IPS-15b (cell line): ENCODE measurements around the gene FAAP100.

ENCODE experiments used
- H3K27me3 ChIP-seq: one replicate; pipeline ENCODE4 v1.6.1; 2013; ENCODE audit warnings: low read length; ENCODE audit not compliant: control insufficient read depth, insufficient read depth
- H3K36me3 ChIP-seq: one replicate; pipeline ENCODE4 v1.6.1; 2013; ENCODE audit warnings: low read length; ENCODE audit not compliant: control insufficient read depth, insufficient read depth
- H3K4me1 ChIP-seq: one replicate; pipeline ENCODE4 v1.6.1; 2013; ENCODE audit warnings: mild to moderate bottlenecking, low read length; ENCODE audit not compliant: control insufficient read depth, insufficient read depth
- H3K4me3 ChIP-seq: one replicate; pipeline ENCODE4 v1.5.1; 2013; ENCODE audit warnings: low read depth, low read length
- H3K9ac ChIP-seq: one replicate; pipeline ENCODE4 v1.6.1; 2013; ENCODE audit warnings: low read depth, mild to moderate bottlenecking, low read length
- H3K9me3 ChIP-seq: one replicate; pipeline ENCODE4 v1.6.1; 2013; ENCODE audit warnings: mild to moderate bottlenecking, low read length; ENCODE audit not compliant: control insufficient read depth, insufficient read depth

The FAAP100 gene

DNA sequence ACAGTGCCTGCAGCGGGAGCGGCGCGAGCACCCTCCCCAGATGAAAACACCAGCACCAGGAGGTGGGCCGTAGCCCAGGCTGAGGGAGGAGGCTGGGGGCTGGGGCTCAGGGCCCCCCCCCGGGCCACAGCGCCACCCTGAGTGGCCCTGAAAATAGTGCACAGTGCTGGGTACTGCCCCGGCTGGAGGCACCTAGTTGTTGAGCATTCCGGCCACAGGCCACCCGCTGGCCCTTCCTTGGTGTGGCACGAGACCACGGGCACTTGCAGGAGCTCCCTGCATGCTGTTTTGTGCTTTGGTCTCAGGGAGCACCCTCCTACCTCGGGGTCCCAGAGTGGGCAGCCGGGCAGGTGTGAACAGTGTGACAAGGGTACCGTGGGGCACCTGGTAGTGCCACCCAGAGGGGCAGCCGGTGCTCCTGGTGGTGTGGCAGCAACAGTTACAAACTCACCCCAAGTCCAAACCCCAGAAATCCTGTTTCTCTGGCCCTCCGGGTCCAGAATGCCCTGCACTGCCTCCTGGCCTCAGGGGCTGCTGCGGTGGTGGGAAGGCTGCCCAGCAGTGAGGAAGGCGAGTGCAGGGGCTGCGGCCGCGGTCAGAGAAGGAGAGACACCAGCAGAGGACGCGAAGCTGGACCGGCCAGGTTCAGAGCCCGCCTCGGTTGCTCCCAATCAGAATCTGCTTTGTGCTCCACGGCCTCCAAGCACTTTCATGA lies 12.0 kb downstream of the FAAP100 start:
- H3K27me3 ChIP-seq = peaks cover 2% of the 10 kb centered on the region
- H3K36me3 ChIP-seq = peaks cover 25% of the 10 kb centered on the region
- H3K4me1 ChIP-seq = no peaks in the 10 kb centered on the region
- no peak overlapping the region for H3K4me3 ChIP-seq
- H3K9me3 ChIP-seq = no peaks in the 10 kb centered on the region
- no peak overlapping the region for H3K9ac ChIP-seq

DNA sequence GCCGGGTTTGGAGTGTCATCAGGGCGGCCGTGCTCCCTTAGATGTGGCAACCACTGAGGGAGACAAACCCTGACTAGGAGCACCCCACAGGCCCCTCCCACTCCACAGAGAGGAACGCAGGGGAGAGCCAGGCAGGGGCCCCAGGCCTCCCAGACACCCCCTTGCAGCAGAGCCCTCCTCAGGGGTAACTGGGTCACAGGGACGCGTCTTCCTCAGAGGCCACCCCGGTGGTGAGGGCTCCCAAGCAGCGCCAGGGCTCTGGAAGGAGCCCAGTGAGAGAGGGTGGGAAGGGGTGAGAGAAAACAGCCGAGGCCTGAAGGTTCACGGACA lies 12.6 kb downstream of the FAAP100 start:
- no peaks in the 10 kb centered on the region for H3K4me1 ChIP-seq
- H3K27me3 ChIP-seq = peaks cover 4% of the 10 kb centered on the region
- H3K4me3 ChIP-seq = no peak overlapping the region
- H3K9ac ChIP-seq = no peak overlapping the region
- no peaks in the 10 kb centered on the region for H3K9me3 ChIP-seq
- peaks cover 20% of the 10 kb centered on the region for H3K36me3 ChIP-seq

DNA sequence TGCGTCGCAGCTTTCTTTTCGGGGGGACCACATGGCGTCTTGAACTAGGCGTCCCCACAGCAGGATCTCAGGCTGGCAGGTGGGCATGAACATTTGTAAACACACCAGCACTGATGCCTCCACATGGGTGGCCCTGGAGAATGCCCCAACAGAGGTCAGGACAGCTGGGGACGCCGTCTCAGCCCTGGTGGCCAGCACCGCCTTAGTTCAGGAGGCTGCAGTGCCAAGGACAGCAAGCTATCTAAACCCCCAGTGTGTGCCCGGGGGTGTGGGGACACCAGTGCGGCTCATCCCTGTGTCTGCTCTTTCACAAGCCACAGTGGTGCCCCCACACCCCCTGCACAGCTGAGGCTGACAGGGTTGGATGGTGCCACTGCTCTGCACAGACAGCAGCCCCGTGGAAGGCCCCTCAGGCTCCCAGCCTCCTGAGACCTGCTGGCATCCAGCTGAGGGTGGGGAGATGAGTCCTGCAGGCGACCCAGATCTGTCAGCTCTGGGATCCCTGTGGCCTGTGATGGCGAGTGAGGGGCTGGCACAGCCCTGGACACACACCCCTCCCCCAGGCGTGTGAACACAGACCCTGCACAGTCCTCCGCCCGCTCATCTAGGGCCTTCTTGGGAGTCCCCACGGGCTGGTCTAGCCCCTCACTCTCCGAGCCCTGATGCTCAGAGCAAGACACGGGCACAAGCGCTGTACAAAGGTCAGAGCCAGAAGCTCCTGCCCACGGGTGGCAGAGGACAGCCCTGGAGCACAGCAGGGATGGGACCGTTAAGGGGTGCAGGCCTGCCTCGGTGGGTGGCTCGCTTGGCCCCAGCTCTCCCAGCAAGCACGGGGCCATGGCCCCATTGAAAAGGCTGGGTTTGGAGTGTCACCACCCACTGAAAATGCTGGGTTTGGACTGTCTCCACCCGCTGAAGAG lies 13.2 kb downstream of the FAAP100 start:
- Histone ChIP-seq H3K9me3 (no peaks in the 10 kb centered on the region), H3K27me3 (peaks cover 6% of the 10 kb centered on the region), H3K36me3 (peaks cover 14% of the 10 kb centered on the region), H3K4me3 (no peak overlapping the region), H3K4me1 (no peaks in the 10 kb centered on the region), H3K9ac (no peak overlapping the region)

DNA sequence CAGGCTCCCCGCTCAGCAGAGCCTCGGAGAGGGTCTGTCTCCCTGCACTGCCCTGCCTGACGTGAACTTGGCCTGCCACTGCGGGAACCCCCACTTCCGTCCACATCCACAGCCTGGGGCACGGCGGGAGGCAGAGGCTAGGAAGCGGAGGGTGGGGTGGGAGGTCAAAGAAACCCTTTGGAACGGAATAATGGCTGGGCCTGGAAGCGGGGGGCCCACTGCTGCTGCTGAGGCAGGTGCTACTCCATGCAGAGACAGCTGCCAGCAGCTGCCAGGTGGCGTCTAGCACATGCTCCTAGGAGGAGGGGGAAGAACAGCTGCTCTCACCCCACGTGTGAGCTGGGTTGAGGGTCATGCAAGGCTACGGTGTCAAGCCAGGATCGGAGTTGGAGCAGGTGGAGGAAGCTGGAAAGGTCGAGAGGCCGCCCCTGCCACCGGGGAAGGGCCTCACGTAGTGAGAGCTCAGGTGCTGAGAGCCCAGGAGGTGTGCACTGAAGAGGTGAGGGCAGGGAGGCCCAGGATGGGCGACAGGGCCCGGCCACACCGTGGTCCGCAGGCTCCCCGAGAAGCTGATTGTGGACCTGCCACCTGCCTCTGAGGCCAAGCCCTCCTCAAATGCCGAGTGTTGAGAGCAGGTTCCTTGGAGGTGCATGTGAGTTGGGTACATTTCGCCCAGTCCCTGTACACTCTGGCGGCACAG lies 14.1 kb downstream of the FAAP100 start:
- Histone ChIP-seq H3K27me3 (peaks cover 6% of the 10 kb centered on the region), H3K4me1 (no peaks in the 10 kb centered on the region), H3K9me3 (no peaks in the 10 kb centered on the region), H3K9ac (no peak overlapping the region), H3K36me3 (peaks cover 7% of the 10 kb centered on the region), H3K4me3 (no peak overlapping the region)

DNA sequence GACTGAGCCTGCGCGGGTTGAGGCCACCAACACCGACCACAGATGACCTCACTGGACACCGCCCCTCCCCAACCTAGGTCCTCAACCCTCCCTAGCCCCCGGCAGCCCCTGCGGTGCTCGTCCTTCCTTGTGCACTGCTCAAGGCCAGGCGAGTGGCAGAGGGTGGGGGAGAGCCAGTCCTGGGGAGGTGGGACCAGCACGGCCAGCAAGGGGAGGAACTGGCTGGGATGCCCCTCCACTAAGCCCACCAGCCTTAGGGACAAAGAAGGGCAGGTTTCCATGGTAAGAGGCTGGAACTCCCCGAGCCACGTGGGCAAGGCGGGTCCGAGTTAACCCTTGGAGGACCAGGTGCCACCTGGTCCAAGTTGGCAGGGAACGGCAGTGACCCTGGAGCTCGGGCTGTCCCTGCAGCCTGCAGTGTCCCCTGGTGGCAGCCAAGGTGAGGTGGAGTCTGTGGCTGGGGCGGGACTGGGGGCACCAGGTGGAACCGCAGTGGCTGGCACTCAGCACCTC lies 14.8 kb downstream of the FAAP100 start:
- Histone ChIP-seq H3K4me1 (no peaks in the 10 kb centered on the region), H3K27me3 (peaks cover 6% of the 10 kb centered on the region), H3K36me3 (peaks cover 4% of the 10 kb centered on the region), H3K4me3 (no peak overlapping the region), H3K9ac (no peak overlapping the region), H3K9me3 (no peaks in the 10 kb centered on the region)

DNA sequence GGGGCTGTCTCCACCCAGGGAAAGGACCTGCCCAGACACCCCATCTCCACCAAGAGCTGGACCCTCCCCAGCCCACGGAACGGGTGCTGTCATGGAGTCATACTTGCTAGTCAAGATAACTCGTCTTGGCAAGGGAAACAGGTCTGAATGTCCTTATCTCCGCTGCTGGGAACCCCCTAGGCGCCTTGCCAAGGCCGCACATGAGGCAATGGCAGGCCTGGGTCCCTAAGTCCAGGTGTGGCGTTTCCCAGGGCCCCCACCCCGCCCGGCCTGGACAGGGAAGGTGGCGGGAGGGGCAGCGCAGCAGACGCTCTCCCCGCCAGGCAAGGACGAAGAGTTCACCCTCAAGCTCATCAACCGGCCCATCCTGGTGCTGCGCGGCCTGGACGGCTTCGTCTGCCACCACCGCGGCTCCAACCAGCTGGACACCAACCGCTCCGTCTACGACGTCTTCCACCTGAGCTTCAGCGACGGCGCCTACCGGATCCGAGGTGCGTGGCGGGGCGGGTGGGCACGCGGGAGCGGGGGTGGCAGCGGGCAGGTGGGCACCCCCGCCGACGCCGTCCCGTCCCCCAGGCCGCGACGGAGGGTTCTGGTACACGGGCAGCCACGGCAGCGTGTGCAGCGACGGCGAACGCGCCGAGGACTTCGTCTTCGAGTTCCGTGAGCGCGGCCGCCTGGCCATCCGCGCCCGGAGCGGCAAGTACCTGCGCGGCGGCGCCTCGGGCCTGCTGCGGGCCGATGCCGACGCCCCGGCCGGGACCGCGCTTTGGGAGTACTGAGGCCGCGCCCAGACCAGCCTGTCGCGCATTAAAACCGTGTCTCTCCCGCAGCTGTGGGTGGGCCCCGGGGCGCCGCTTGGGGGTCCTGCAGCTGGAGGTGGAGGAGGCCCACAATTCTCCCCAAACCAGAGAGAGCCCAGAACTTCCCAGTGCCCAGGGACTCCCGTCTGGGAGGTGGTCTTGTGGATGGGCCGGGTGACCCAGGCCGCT lies 15.6 kb downstream of the FAAP100 start:
- Histone ChIP-seq H3K36me3 (peaks cover 4% of the 10 kb centered on the region), H3K4me3 (no peak overlapping the region), H3K4me1 (no peaks in the 10 kb centered on the region)

DNA sequence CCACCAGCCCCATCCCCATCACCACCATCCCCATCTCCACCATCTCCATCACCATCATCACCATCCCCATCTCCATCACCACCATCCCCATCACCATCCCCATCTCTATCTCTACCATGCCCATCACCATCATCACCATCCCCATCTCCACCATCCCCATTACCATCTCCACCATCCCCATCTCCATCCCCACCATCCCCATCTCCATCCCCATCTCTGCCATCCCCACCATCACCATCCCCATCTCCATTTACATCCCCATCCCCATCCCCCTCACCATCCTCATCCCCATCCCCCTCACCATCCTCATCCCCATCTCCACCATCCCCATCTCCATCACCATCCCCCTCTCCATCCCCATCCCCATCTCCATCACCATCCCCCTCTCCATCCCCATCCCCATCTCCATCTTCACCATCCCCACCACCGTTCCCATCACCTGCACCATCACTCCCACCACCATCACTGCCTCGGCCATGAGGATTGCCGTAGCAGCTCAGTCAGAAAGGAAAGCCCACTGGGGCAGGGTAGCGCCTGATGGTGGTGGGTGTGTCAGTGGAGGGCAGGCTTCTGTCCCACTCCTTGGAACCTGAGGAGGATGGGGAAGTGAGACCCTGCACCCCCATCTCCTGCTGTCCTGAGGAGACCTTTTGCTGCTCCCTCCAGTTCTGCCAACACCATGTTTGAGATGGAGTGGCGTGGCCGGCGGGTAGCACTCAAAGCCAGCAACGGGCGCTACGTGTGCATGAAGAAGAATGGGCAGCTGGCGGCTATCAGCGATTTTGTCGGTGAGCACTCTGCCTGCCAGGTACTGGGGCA lies 16.5 kb downstream of the FAAP100 start:
- H3K27me3 ChIP-seq = peaks cover 6% of the 10 kb centered on the region
- H3K36me3 ChIP-seq = peaks cover 4% of the 10 kb centered on the region
- no peaks in the 10 kb centered on the region for H3K4me1 ChIP-seq
- H3K9me3 ChIP-seq = no peaks in the 10 kb centered on the region
- H3K4me3 ChIP-seq = no peak overlapping the region
- no peak overlapping the region for H3K9ac ChIP-seq

More for the DNA sequence above, 15.6 kb downstream of the FAAP100 start:
- Histone ChIP-seq H3K9ac (no peak overlapping the region), H3K9me3 (no peaks in the 10 kb centered on the region), H3K27me3 (peaks cover 6% of the 10 kb centered on the region)

DNA sequence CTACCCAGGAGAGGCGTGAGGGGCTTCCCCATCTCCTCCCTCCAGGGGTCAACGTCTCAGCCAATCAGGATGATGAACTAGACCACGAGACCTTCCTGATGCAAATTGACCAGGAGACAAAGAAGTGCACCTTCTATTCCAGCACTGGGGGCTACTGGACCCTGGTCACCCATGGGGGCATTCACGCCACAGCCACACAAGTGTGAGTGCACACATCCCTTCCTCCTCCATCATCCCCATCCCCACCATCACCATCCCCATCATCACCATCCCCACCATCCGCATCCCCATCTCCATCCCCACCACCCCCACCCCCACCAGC lies 17.2 kb downstream of the FAAP100 start:
- no peaks in the 10 kb centered on the region for H3K9me3 ChIP-seq
- H3K4me3 ChIP-seq = no peak overlapping the region
- peaks cover 2% of the 10 kb centered on the region for H3K36me3 ChIP-seq
- H3K4me1 ChIP-seq = no peaks in the 10 kb centered on the region
- H3K9ac ChIP-seq = no peak overlapping the region
- H3K27me3 ChIP-seq = peaks cover 6% of the 10 kb centered on the region

DNA sequence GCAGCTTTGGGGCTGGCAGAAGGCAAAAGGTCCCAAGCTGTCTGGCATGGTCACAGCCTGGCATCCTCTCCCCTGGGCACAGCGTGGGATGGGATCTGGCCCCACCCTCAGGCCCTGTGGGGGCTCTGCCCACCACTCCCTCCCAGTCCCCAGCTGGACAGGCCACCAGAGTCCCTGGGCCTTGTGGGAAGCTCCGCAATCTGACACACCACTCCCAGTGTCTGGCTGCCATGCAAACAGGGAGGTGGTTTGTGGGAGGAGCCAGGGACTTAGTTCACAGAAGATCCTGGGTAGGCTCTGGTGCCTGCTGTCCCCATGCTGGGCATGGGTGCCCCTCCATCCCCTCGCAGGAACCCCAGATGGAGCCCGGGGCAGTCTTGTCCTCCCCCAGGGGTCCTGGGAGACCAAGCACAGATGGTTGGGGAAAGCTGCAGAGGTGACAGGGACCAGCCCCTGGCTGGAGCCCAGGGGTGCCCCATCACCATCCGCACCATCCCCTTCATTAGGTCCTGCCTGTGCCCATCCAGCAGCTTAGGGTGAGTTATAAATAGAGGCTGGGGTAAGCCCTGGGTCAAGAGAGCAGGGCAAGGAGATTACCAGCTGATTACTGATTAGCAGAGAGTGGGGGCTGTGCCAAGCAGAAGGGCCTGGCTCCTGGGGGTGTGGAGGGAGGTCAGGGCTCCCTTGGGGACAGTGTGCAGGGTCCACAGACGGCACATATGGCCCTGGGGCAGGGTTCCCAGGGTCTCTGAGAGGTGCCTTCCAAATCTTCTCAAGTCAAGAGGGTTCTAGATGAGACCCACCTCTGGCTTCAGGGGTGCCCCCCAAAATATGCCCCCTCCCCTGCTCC lies 17.8 kb downstream of the FAAP100 start:
- H3K4me1 ChIP-seq = no peaks in the 10 kb centered on the region
- no peak overlapping the region for H3K9ac ChIP-seq

More for the DNA sequence above, 17.8 kb downstream of the FAAP100 start:
- Histone ChIP-seq H3K4me3 (no peak overlapping the region), H3K27me3 (peaks cover 6% of the 10 kb centered on the region), H3K9me3 (no peaks in the 10 kb centered on the region), H3K36me3 (no peaks in the 10 kb centered on the region)
